K562 (cell line): ENCODE data around the gene JUN. TPM values are rescaled to one million over a fixed set of nuclear protein-coding genes. Genes with fewer than 3 reads are reported as not detected.

Source experiments
- ATAC-seq: fragments of 200-7000 bp; cut with Tn5 transposase; 3 replicates; pipeline ENCODE4 v1.9.1; 2020; ENCODE audit warnings: moderate library complexity
- BruUV-seq: library from RNA; stranded (reverse); fragments of 400-500 nt; replicated peaks from 2 replicates; lab custom pipeline; 2021; lab: Mats Ljungman, UMichigan
- CTCF ChIA-PET: fragments of 300-600 bp; formaldehyde crosslinking; extraction: SDS; loops from one replicate; lab custom pipeline; 2021; ENCODE audit warnings: low intra/inter-chr PET ratio; lab: Yijun Ruan, JAX
- POLR2A ChIA-PET: fragments of 300-600, 350-650 bp; sonication (Branson Sonifier 250); formaldehyde crosslinking; extraction: SDS; loops from one replicate; lab custom pipeline; 2021; ENCODE audit warnings: antibody characterized with exemption, inconsistent platforms; lab: Yijun Ruan, JAX
- DNase-seq, 4 experiments: peaks; one replicate each; pipeline versions ENCODE4 v3.0.0 to v3.0.0-alpha.2; 2011 to 2018; ENCODE audit warnings: low spot score in 3 of 4, mixed read lengths in 3 of 4; ENCODE audit errors: extremely low read depth in 1 of 4
- FAIRE-seq: peaks from 2 replicates; lab custom pipeline; 2011; peaks lifted over from hg19 to GRCh38; lab: Jason Lieb, UNC
- H2AFZ ChIP-seq: 2 replicates; pipeline ENCODE4 v1.6.0; 2011; ENCODE audit warnings: low read depth, low read length, control low read depth, inconsistent platforms
- H3K27ac ChIP-seq: fragments of 200-600 bp; 3 replicates; pipeline ENCODE4 v1.8.0; 2011; ENCODE audit warnings: low read depth, mild to moderate bottlenecking, control low read depth, inconsistent platforms, low read length, moderate library complexity, mixed read lengths; ENCODE audit errors: extremely low read depth
- H3K27me3 ChIP-seq, 2 experiments: fragments of 300-600 bp in 1 of 2; 2 replicates in 1 of 2; 3 replicates in 1 of 2; pipeline versions ENCODE4 v1.6.0 to v1.8.0; 2011; ENCODE audit warnings: inconsistent platforms in 2 of 2, low read length in 2 of 2, mild to moderate bottlenecking in 1 of 2, mixed read lengths in 1 of 2, moderate library complexity in 1 of 2; ENCODE audit not compliant: control insufficient read depth in 2 of 2, insufficient read depth in 2 of 2
- H3K36me3 ChIP-seq: fragments of 300-600 bp; 3 replicates; pipeline ENCODE4 v1.8.0; 2011; ENCODE audit warnings: mild to moderate bottlenecking, low read length, inconsistent platforms; ENCODE audit not compliant: control insufficient read depth, insufficient read depth
- H3K4me1 ChIP-seq, 2 experiments: fragments of 200-600 bp in 1 of 2; replicated peaks in 1 of 2; 2 replicates in 1 of 2; 3 replicates in 1 of 2; pipeline versions ENCODE4 v1.5.1 to v1.8.0; 2011; ENCODE audit warnings: inconsistent platforms in 2 of 2, low read length in 2 of 2, mild to moderate bottlenecking in 1 of 2, mixed read lengths in 1 of 2, moderate library complexity in 1 of 2; ENCODE audit not compliant: control insufficient read depth in 2 of 2, insufficient read depth in 2 of 2
- H3K4me2 ChIP-seq: 2 replicates; pipeline ENCODE4 v1.6.1; 2011; ENCODE audit warnings: low read length, control low read depth, inconsistent platforms, mixed read lengths; ENCODE audit not compliant: insufficient read depth
- H3K4me3 ChIP-seq: fragments of 200-600 bp; sonication (generic), shearing (Covaris generic); 2 replicates; pipeline ENCODE4 v1.5.1; 2016; ENCODE audit warnings: control low read depth, inconsistent platforms
- H3K79me2 ChIP-seq: fragments of 200-600 bp; 3 replicates; pipeline ENCODE4 v1.8.0; 2011; ENCODE audit warnings: low read length, inconsistent platforms; ENCODE audit not compliant: control insufficient read depth, insufficient read depth
- H3K9ac ChIP-seq, 2 experiments: 2 replicates each; pipeline versions ENCODE4 v1.6.0 to v1.6.1; 2011; ENCODE audit warnings: low read depth in 2 of 2, low read length in 2 of 2, control low read depth in 1 of 2, inconsistent platforms in 1 of 2, mild to moderate bottlenecking in 1 of 2, mixed read lengths in 1 of 2; ENCODE audit not compliant: insufficient read depth in 1 of 2
- H3K9me1 ChIP-seq: one replicate; pipeline ENCODE4 v1.6.0; 2011; ENCODE audit warnings: inconsistent platforms, mild to moderate bottlenecking, low read length, moderate library complexity; ENCODE audit not compliant: control insufficient read depth, insufficient read depth
- H3K9me3 ChIP-seq: replicated peaks from 2 replicates; pipeline ENCODE4 v1.5.1; 2011; ENCODE audit warnings: low read depth, low read length, inconsistent platforms; ENCODE audit not compliant: control insufficient read depth, insufficient read depth
- H4K20me1 ChIP-seq: replicated peaks from 2 replicates; pipeline ENCODE4 v1.6.1; 2011; ENCODE audit warnings: low read length, inconsistent platforms, mixed read lengths; ENCODE audit not compliant: control insufficient read depth, insufficient read depth
- ARHGAP35 ChIP-seq: fragments of 450-650 bp; IDR thresholded peaks from 2 replicates; pipeline ENCODE4 v1.6.1; 2018; ENCODE audit not compliant: partially characterized antibody
- ARID2 ChIP-seq: fragments of 450-650 bp; IDR thresholded peaks from 2 replicates; pipeline ENCODE4 v1.6.1; 2017; ENCODE audit warnings: antibody characterized with exemption, mild to moderate bottlenecking
- CAMTA2 ChIP-seq: fragments of 250-450 bp; sonication (Bioruptor Pico); conservative IDR thresholded peaks from 2 replicates; pipeline ENCODE4 v1.5.1; 2022
- EWSR1 ChIP-seq: fragments of 450-650 bp; IDR thresholded peaks from 2 replicates; pipeline ENCODE4 v1.6.1; 2018; ENCODE audit warnings: borderline replicate concordance, mild to moderate bottlenecking, low read depth, moderate library complexity; ENCODE audit not compliant: partially characterized antibody
- HEY1 ChIP-seq: fragments of 250-450 bp; sonication (Bioruptor Pico); IDR thresholded peaks from 2 replicates; pipeline ENCODE4 v1.5.0; 2020; ENCODE audit warnings: mild to moderate bottlenecking, moderate library complexity, borderline replicate concordance
- NR2C2 ChIP-seq, 2 experiments: fragments of 200-800 bp in 1 of 2; sonication (Bioruptor generic) in 1 of 2; sonication (generic) in 1 of 2; formaldehyde crosslinking in 1 of 2; IDR thresholded peaks; 2 replicates each; pipeline versions ENCODE4 v1.6.1 to v1.8.0; 2016 to 2022; ENCODE audit warnings: mild to moderate bottlenecking in 1 of 2, missing compliant biosample characterization in 1 of 2, missing genetic modification characterization in 1 of 2, missing genetic modification reagents in 1 of 2
- NR2F6 ChIP-seq: fragments of 450-650 bp; formaldehyde crosslinking; IDR thresholded peaks from 2 replicates; pipeline ENCODE4 v1.4.0; 2020; ENCODE audit warnings: mild to moderate bottlenecking
- TAF15 ChIP-seq: fragments of 200-400 bp; formaldehyde crosslinking; IDR thresholded peaks from 2 replicates; pipeline ENCODE4 v1.6.1; 2017; ENCODE audit warnings: mild to moderate bottlenecking, low read depth, low read length, moderate library complexity
- TFAM ChIP-seq: fragments of 250-450 bp; sonication (Bioruptor Pico); conservative IDR thresholded peaks from 2 replicates; pipeline ENCODE4 v1.5.0; 2021; ENCODE audit warnings: mild to moderate bottlenecking, moderate library complexity
- ZNF140 ChIP-seq: fragments of 250-450 bp; sonication (Bioruptor Pico); IDR thresholded peaks from 2 replicates; pipeline ENCODE4 v1.8.0; 2021; ENCODE audit warnings: moderate library complexity, mild to moderate bottlenecking, inconsistent platforms
- WGBS: fragments of 100-300 bp; shearing (Covaris generic); methylation state at CpG from one replicate; pipeline ENCODE4 v1.1.6; 2016; ENCODE audit warnings: low coverage, mixed read lengths; ENCODE audit not compliant: insufficient coverage; ENCODE audit errors: missing lambda C conversion rate; 5-methylcytosine and 5-hydroxymethylcytosine counted together
- in situ Hi-C: fragments of 300-500 bp; cut with MboI; formaldehyde crosslinking; loops from 4 replicates; pipeline ENCODE4 v1.15.0; 2018; ENCODE audit warnings: inconsistent platforms, mixed read lengths
- intact Hi-C: fragments of 100-400 bp; cut with micrococcal nuclease; formaldehyde crosslinking; loops from 2 replicates; pipeline ENCODE4 v1.14.2; 2022
- polyA plus RNA-seq, 8 experiments: library from polyadenylated mRNA; depleted of rRNA in 4 of 8; stranded (reverse) in 5 of 8; unstranded in 3 of 8; fragments of >200 nt; fragmentation: Nextera tagmentation in 2 of 8; fragmentation: Illumina TruSeq in 1 of 8; extraction: Ambion mirVana in 2 of 8; extraction: Trizol in 1 of 8; gene quantifications; 2 replicates each; pipeline versions ENCODE4 v1.2.1 to v1.2.3, GENCODE V29; 2011 to 2014; ENCODE audit warnings: inconsistent platforms in 1 of 8, missing spikeins in 1 of 8
- total RNA-seq, 7 experiments: library from RNA; depleted of rRNA in 6 of 7; stranded (reverse); fragments of >200 nt in 6 of 7; fragmentation: Illumina TruSeq in 2 of 7; extraction: Trizol in 2 of 7; gene quantifications; 2 replicates each; pipeline versions ENCODE4 v1.2.1 to v1.2.3, GENCODE V29; 2011 to 2021; ENCODE audit warnings: low replicate concordance in 1 of 7
- TF ChIP-seq, protein P1 (sequence below): fragments of 250-450 bp; sonication (Bioruptor Pico); IDR thresholded peaks from 2 replicates; pipeline ENCODE4 v1.4.0; 2020; ENCODE audit warnings: borderline replicate concordance
- TF ChIP-seq, protein P2 (sequence below), 2 experiments: fragments of 450-650 bp in 1 of 2; sonication (generic) in 1 of 2; formaldehyde crosslinking in 1 of 2; IDR thresholded peaks in 1 of 2; conservative IDR thresholded peaks in 1 of 2; 2 replicates each; pipeline versions ENCODE4 v1.6.1 to v1.8.1; 2016 to 2023; ENCODE audit warnings: mild to moderate bottlenecking in 2 of 2, moderate library complexity in 2 of 2, inconsistent platforms in 1 of 2, missing genetic modification reagents in 1 of 2
- TF ChIP-seq, protein P3 (sequence below): IDR thresholded peaks from 2 replicates; pipeline ENCODE4 v1.6.1; 2012; ENCODE audit warnings: low read depth, low read length, improper control_type of control experiment, borderline replicate concordance
- TF ChIP-seq, protein P4 (sequence below): fragments of 450-650 bp; conservative IDR thresholded peaks from 2 replicates; pipeline ENCODE4 v1.6.1; 2016; ENCODE audit warnings: missing genetic modification characterization, low read depth, mild to moderate bottlenecking, missing compliant biosample characterization, moderate library complexity

JUN gene
- total and polyA plus RNA-seq, 9 of the 15 experiments (the other 6 are each of a cell fraction or from before 2014, with no cell fraction given) = 0.32 to 23.4 (median 4.0) TPM

DNA sequence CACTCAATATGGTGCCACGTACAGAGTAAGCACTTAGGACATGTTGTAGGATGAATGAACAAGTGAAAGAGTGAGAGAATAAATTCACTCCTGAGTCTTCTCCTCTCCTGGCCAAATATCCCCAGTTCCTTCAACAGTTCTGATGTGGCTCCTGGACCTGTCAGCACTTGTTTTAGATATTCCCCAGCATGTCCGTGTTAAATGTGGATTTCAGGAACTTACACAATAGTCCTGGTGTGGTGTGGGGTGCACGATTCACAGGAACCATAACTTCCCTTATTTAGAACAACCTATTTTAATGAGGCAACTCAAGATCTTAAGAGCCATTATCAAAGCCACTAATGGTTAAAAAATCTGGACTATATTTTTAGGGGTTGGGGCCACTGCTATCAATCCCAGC lies 45.0 kb downstream of the JUN start:
- Histone ChIP-seq H3K79me2 (no peaks in the 10 kb centered on the region), H4K20me1 (no peaks in the 10 kb centered on the region), H3K9ac (no peak overlapping the region), H3K27me3 (peaks cover 3 to 4% of the 10 kb centered on the region in 2 experiments; a peak in 3 of 5 replicates), H3K4me3 (no peak overlapping the region), H2AFZ (no peak overlapping the region), H3K9me1 (no peaks in the 10 kb centered on the region), H3K27ac (no peak overlapping the region), H3K4me2 (no peak overlapping the region; the same call in 1 of the 2 replicates), H3K4me1 (no peaks in the 10 kb centered on the region), H3K9me3 (no peaks in the 10 kb centered on the region; the same call in 1 of the 2 replicates), H3K36me3 (no peaks in the 10 kb centered on the region)
- 1% methylated on average over 3 of the region's 3 CpGs for WGBS
- FAIRE-seq (no peak), ATAC-seq (no peak), DNase-seq (no peak)
- ChIA-PET POLR2A (interaction anchor here (0.6 kb wide), 1 partner anchor 1833 kb away, joined by 3 read pairs; no protein-coding TSS in a partner anchor), CTCF (interaction anchor here (2.5 to 3.0 kb wide), 3 partner anchors 30 to 1020 kb away, joined by 12 to 20 read pairs (median 19); no protein-coding TSS in a partner anchor)
- no TSS peak for BruUV-seq
- in situ Hi-C loops = loop anchor here (25.0 kb wide), 1 partner anchor 1198 kb away; the partner anchor contains the start of gene CYP2J2
- intact Hi-C loops = no loop called here
- TF ChIP-seq TAF15 (no peak), ARID2 (no peak), EWSR1 (no peak), TFAM (CRISPR knock-in tag) (no peak), ZNF140 (no peak), HEY1 (CRISPR knock-in tag) (no peak), ARHGAP35 (no peak), NR2F6 (no peak), CAMTA2 (CRISPR knock-in tag) (no peak), NR2C2 (CRISPR knock-in tag; IDR thresholded peaks at IDR 0.05) (no peak), NR2C2 (tag; IDR thresholded peaks at IDR 0.05) (no peak)
- TF ChIP-seq, protein P1, sequence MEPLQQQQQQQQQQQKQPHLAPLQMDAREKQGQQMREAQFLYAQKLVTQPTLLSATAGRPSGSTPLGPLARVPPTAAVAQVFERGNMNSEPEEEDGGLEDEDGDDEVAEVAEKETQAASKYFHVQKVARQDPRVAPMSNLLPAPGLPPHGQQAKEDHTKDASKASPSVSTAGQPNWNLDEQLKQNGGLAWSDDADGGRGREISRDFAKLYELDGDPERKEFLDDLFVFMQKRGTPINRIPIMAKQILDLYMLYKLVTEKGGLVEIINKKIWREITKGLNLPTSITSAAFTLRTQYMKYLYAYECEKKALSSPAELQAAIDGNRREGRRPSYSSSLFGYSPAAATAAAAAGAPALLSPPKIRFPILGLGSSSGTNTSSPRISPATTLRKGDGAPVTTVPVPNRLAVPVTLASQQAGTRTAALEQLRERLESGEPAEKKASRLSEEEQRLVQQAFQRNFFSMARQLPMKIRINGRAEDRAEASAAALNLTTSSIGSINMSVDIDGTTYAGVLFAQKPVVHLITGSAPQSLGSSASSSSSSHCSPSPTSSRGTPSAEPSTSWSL (CRISPR knock-in tag) = no peak
- TF ChIP-seq, protein P2, sequence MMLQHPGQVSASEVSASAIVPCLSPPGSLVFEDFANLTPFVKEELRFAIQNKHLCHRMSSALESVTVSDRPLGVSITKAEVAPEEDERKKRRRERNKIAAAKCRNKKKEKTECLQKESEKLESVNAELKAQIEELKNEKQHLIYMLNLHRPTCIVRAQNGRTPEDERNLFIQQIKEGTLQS (IDR thresholded peaks at IDR 0.05) = no peak
- TF ChIP-seq, protein P2 (CRISPR knock-in tag; conservative IDR thresholded peaks at IDR 0.05) = no peak
- TF ChIP-seq, protein P3, sequence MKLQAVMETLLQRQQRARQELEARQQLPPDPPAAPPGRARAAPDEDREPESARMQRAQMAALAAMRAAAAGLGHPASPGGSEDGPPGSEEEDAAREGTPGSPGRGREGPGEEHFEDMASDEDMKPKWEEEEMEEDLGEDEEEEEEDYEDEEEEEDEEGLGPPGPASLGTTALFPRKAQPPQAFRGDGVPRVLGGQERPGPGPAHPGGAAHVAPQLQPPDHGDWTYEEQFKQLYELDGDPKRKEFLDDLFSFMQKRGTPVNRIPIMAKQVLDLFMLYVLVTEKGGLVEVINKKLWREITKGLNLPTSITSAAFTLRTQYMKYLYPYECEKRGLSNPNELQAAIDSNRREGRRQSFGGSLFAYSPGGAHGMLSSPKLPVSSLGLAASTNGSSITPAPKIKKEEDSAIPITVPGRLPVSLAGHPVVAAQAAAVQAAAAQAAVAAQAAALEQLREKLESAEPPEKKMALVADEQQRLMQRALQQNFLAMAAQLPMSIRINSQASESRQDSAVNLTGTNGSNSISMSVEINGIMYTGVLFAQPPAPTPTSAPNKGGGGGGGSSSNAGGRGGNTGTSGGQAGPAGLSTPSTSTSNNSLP = no peak
- TF ChIP-seq, protein P4, sequence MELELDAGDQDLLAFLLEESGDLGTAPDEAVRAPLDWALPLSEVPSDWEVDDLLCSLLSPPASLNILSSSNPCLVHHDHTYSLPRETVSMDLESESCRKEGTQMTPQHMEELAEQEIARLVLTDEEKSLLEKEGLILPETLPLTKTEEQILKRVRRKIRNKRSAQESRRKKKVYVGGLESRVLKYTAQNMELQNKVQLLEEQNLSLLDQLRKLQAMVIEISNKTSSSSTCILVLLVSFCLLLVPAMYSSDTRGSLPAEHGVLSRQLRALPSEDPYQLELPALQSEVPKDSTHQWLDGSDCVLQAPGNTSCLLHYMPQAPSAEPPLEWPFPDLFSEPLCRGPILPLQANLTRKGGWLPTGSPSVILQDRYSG (tag) = no peak
